Measurements from ENCODE around the gene GLYATL3.
A peak's percentile ranks its signal among the peaks of the same experiment; 100 is the strongest.

The GLYATL3 gene

DNA sequence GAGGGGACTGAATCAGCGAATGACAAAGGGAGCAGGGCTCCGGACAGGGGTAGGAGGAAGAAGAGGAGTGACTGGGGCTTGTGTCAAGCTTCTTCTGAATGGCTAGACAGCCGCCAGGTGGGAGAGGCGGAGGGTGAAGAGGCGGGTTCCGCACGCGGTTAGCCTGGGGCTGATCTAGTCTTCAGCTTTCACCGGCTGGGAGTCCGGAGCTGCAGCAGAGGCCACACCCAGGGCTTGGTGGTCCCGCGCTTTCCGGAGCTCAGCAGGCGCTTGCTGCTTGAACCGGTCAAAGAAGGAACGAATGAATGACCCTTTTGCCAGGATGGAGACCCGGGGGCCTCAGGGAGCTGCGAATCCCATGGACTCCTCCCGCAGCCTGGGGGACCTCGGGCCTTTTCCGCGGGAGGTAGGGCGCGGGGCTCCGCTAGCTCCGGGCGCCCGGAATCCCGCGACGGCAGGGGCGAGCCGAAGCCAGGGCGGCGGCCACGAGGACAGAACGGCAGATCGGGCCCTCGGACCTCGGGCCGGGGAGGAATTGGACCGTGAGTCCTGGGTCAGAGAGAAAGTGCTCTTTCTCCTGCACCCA, 50.9 kb downstream of the GLYATL3 start, which contains the start of gene C6orf141:
Gene C6orf141 (plus strand): TSS at position 177 of the 586 bp plus-strand sequence. CDS start 125 bp downstream, at position 302.
- no peak within 1 kb of the TSS for H3K27ac Mint-ChIP-seq
- H3K4me1 Mint-ChIP-seq (ENCODE audit: low read depth) = peaks cover 18% of the 10 kb centered on the region
- H3K9me3 Mint-ChIP-seq = no peaks in the 10 kb centered on the region
- H3K36me3 Mint-ChIP-seq (ENCODE audit: low read depth) = no peaks in the 10 kb centered on the region
- peak within 1 kb of the TSS; percentile 77 for H3K4me3 Mint-ChIP-seq
- H3K27me3 Mint-ChIP-seq = peaks cover 60% of the 10 kb centered on the region

DNA sequence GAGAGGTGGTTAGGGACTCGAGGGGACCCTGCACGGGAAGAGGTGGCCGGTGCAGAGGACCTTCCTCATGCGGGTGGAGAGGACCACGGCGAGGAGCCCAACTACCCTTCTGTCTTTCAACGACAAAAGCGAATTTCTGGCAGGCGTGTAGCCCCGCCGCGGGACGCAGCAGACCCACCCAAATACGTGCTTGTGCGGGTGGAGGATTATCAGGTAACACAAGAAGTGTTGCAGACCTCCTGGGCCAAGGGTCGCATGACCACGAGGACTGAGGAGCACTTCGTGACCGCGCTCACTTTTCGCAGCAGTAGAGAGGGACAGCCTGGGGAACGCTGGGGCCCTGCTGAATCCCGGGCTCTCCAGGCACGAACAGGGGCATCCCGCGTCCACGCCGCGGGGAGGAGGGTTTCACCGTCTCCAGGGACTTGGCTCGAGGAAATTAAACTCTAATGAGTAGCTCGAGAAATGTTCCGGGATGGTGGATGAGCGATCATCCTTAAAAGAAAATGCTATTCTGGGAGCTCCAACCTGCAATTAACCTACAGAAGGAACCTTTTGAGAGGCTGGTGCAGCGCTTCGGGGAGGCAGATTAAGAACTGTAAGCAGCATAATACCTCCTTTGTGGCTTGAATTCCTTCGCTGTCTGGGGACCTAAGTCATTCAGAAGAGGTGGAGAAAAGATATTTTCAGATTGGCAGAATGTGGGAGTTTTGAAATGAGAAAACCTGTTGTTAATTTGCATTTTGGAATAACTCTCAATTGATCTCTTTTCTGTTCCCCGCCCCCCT, 51.5 kb downstream of the GLYATL3 start:
- H3K36me3 Mint-ChIP-seq (ENCODE audit: low read depth) = no peaks in the 10 kb centered on the region
- peaks cover 57% of the 10 kb centered on the region for H3K27me3 Mint-ChIP-seq
- H3K4me1 Mint-ChIP-seq (ENCODE audit: low read depth) = peaks cover 18% of the 10 kb centered on the region
- peak overlapping the region; percentile 77 for H3K4me3 Mint-ChIP-seq
- H3K9me3 Mint-ChIP-seq = no peaks in the 10 kb centered on the region
- H3K27ac Mint-ChIP-seq = no peak overlapping the region

DNA sequence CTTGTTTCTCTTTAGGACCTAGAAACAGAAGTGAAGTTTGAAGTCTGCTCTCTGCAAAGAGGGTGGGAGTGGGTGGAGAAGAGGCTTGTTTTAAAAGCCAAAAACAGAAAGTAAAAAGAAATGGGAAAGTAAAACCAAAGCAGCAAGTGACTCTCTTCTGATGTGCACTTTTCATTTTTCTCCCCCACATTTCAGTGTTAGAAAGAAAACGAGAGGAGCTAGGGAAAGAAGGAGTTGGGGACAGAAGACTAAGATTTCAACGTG, 52.1 kb downstream of the GLYATL3 start:
- Mint-ChIP-seq H3K4me3 (peak overlapping the region; percentile 77), H3K27ac (no peak overlapping the region), H3K27me3 (peaks cover 52% of the 10 kb centered on the region), H3K36me3 (ENCODE audit: low read depth) (no peaks in the 10 kb centered on the region), H3K9me3 (no peaks in the 10 kb centered on the region), H3K4me1 (ENCODE audit: low read depth) (peaks cover 18% of the 10 kb centered on the region)

GRCh38 chr6:49552596-49552995, 52.9 kb downstream of the GLYATL3 start:
- no peak overlapping the region for H3K27ac Mint-ChIP-seq
- no peaks in the 10 kb centered on the region for H3K36me3 Mint-ChIP-seq (ENCODE audit: low read depth)
- H3K27me3 Mint-ChIP-seq = peaks cover 45% of the 10 kb centered on the region
- no peak overlapping the region for H3K4me3 Mint-ChIP-seq
- no peaks in the 10 kb centered on the region for H3K9me3 Mint-ChIP-seq
- H3K4me1 Mint-ChIP-seq (ENCODE audit: low read depth) = peaks cover 18% of the 10 kb centered on the region

- no peaks in the 10 kb centered on the region for H3K36me3 Mint-ChIP-seq (ENCODE audit: low read depth)
- H3K4me1 Mint-ChIP-seq (ENCODE audit: low read depth) = peaks cover 18% of the 10 kb centered on the region
- peaks cover 41% of the 10 kb centered on the region for H3K27me3 Mint-ChIP-seq
- H3K4me3 Mint-ChIP-seq = no peak overlapping the region
- no peak overlapping the region for H3K27ac Mint-ChIP-seq
- H3K9me3 Mint-ChIP-seq = no peaks in the 10 kb centered on the region
These were observed 53.7 kb downstream of the GLYATL3 start for GRCh38 chr6:49553384-49553783.

GRCh38 chr6:49555951-49556350, 56.2 kb downstream of the GLYATL3 start:
- Mint-ChIP-seq H3K27me3 (peaks cover 23% of the 10 kb centered on the region), H3K9me3 (no peaks in the 10 kb centered on the region)

GRCh38 chr6:49556429-49556837, 56.7 kb downstream of the GLYATL3 start:
- Mint-ChIP-seq H3K27ac (no peak overlapping the region), H3K27me3 (peaks cover 18% of the 10 kb centered on the region), H3K9me3 (no peaks in the 10 kb centered on the region), H3K4me3 (no peak overlapping the region), H3K4me1 (ENCODE audit: low read depth) (peaks cover 6% of the 10 kb centered on the region), H3K36me3 (ENCODE audit: low read depth) (no peaks in the 10 kb centered on the region)

More at GRCh38 chr6:49555951-49556350, 56.2 kb downstream of the GLYATL3 start:
- H3K27ac Mint-ChIP-seq = no peak overlapping the region
- H3K4me3 Mint-ChIP-seq = no peak overlapping the region
- peaks cover 11% of the 10 kb centered on the region for H3K4me1 Mint-ChIP-seq (ENCODE audit: low read depth)
- no peaks in the 10 kb centered on the region for H3K36me3 Mint-ChIP-seq (ENCODE audit: low read depth)

DNA sequence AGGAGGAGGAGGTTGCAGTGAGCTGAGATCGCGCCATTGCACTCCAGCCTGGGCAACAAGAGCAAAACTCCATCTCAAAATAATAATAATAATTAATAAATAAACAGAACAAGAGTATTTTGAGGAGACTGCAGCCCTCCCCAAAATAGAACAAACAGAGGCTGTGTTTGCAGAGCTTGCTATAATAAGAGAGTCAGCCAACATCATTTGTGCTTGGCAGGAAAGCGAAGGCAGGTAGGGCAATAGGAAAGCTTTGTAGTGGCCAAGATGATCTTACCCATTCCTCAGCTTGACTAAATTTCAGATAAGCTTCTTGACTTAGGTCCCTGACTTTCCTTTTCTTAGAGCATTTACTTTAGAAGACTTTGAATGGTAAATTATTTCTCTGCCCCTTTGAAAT, 57.5 kb downstream of the GLYATL3 start:
- Mint-ChIP-seq H3K4me1 (ENCODE audit: low read depth) (no peaks in the 10 kb centered on the region), H3K27me3 (peaks cover 12% of the 10 kb centered on the region), H3K9me3 (no peaks in the 10 kb centered on the region), H3K36me3 (ENCODE audit: low read depth) (no peaks in the 10 kb centered on the region), H3K27ac (no peak overlapping the region), H3K4me3 (no peak overlapping the region)

- Mint-ChIP-seq H3K9me3 (no peaks in the 10 kb centered on the region), H3K27ac (no peak overlapping the region), H3K27me3 (peaks cover 12% of the 10 kb centered on the region), H3K36me3 (ENCODE audit: low read depth) (no peaks in the 10 kb centered on the region), H3K4me1 (ENCODE audit: low read depth) (no peaks in the 10 kb centered on the region), H3K4me3 (no peak overlapping the region)
These were observed 58.5 kb downstream of the GLYATL3 start for GRCh38 chr6:49558238-49558637.

- no peaks in the 10 kb centered on the region for H3K36me3 Mint-ChIP-seq (ENCODE audit: low read depth)
- peaks cover 5% of the 10 kb centered on the region for H3K9me3 Mint-ChIP-seq
- H3K27ac Mint-ChIP-seq = no peak overlapping the region
- no peaks in the 10 kb centered on the region for H3K4me1 Mint-ChIP-seq (ENCODE audit: low read depth)
- H3K27me3 Mint-ChIP-seq = peaks cover 18% of the 10 kb centered on the region
- no peak overlapping the region for H3K4me3 Mint-ChIP-seq
These were observed 63.5 kb downstream of the GLYATL3 start for GRCh38 chr6:49563006-49563886.

DNA sequence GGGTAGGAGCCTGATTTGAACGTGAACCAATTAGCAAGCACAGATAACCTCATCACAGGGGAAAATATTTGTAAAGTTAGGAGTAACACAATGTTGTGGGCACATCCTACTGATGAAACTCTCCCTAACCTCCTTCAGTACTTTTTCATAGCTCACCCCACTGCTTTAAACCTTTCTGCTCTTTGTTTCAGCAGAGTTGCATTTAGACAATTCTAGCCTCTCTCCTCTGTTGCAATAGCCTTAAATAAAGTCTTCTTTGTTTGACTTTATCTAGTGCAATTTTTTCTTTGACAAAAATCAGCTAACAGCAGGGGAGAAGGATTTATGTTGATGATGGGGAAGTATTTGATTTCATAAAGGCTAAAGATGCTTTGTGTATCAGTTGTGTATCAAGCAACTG, 64.8 kb downstream of the GLYATL3 start:
- Mint-ChIP-seq H3K36me3 (ENCODE audit: low read depth) (no peaks in the 10 kb centered on the region), H3K4me3 (no peak overlapping the region), H3K27ac (no peak overlapping the region), H3K27me3 (peaks cover 18% of the 10 kb centered on the region), H3K9me3 (peaks cover 5% of the 10 kb centered on the region), H3K4me1 (ENCODE audit: low read depth) (no peaks in the 10 kb centered on the region)

GRCh38 chr6:49565261-49565660, 65.5 kb downstream of the GLYATL3 start:
- H3K9me3 Mint-ChIP-seq = peaks cover 5% of the 10 kb centered on the region
- H3K4me1 Mint-ChIP-seq (ENCODE audit: low read depth) = no peaks in the 10 kb centered on the region
- no peak overlapping the region for H3K4me3 Mint-ChIP-seq
- H3K27me3 Mint-ChIP-seq = peaks cover 18% of the 10 kb centered on the region
- H3K27ac Mint-ChIP-seq = no peak overlapping the region
- H3K36me3 Mint-ChIP-seq (ENCODE audit: low read depth) = no peaks in the 10 kb centered on the region

- H3K4me3 Mint-ChIP-seq = no peak overlapping the region
- H3K36me3 Mint-ChIP-seq (ENCODE audit: low read depth) = no peaks in the 10 kb centered on the region
- no peak overlapping the region for H3K27ac Mint-ChIP-seq
- H3K9me3 Mint-ChIP-seq = peaks cover 5% of the 10 kb centered on the region
- peaks cover 18% of the 10 kb centered on the region for H3K27me3 Mint-ChIP-seq
- no peaks in the 10 kb centered on the region for H3K4me1 Mint-ChIP-seq (ENCODE audit: low read depth)
These were observed 66.1 kb downstream of the GLYATL3 start for GRCh38 chr6:49565855-49566254.

DNA sequence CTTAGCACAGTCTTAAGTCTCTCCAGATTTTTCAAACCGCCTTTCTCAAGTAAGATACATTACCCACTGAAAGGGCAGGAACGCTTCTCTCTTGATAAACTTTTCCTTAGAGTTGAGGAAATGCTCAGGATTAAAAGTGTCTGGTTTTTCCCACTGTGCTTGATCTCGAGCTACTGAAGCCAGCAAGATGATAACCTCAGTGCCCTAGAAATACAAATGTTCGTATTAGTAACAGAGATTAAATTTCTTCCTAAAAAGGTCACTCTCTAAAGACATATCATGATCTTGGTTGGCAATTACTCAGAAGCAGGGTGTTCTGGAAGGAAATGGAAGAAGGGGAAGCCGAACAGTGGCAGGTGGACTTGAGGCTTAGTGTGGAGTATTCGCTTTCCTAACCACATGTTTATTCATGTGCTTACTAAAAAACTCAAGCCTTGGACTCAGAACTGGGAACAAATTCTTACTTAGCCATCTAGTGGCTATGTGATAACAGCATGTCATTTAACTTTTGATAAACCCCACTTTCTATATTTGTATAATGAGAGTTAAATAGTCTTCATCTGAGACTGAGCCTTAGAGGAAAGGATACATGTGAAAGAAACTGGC, 70.9 kb downstream of the GLYATL3 start:
- Mint-ChIP-seq H3K36me3 (ENCODE audit: low read depth) (no peaks in the 10 kb centered on the region), H3K4me3 (no peak overlapping the region), H3K9me3 (no peaks in the 10 kb centered on the region), H3K4me1 (ENCODE audit: low read depth) (no peaks in the 10 kb centered on the region), H3K27me3 (peaks cover 12% of the 10 kb centered on the region), H3K27ac (no peak overlapping the region)

GRCh38 chr6:49576618-49577017, 76.9 kb downstream of the GLYATL3 start:
- no peaks in the 10 kb centered on the region for H3K36me3 Mint-ChIP-seq (ENCODE audit: low read depth)
- H3K27me3 Mint-ChIP-seq = peaks cover 5% of the 10 kb centered on the region
- H3K4me1 Mint-ChIP-seq (ENCODE audit: low read depth) = no peaks in the 10 kb centered on the region
- H3K9me3 Mint-ChIP-seq = peaks cover 4% of the 10 kb centered on the region
- no peak overlapping the region for H3K27ac Mint-ChIP-seq
- no peak overlapping the region for H3K4me3 Mint-ChIP-seq

Measured in stimulated activated naive CD8-positive, alpha-beta T cell treated with anti-CD3 and anti-CD28 coated beads, Interleukin-15, Interleukin-2, amounts not matched to agents 100 ng/mL and 50 ng/mL, for 24 hours (primary cell).